Kidney (tissue), 14 donors: Measurements from ENCODE around the gene ENDOG. TPM values are rescaled to one million over a fixed set of nuclear protein-coding genes. Genes with fewer than 3 reads are reported as not detected.
A peak's percentile ranks its signal among the peaks of the same experiment; 100 is the strongest.

Experiments
- DNase-seq, 5 donors: peaks; one replicate each; pipeline ENCODE4 v3.0.0-alpha.2; 2013 to 2020
- FAIRE-seq: peaks from 2 replicates; lab custom pipeline; 2012; peaks lifted over from hg19 to GRCh38; lab: Jason Lieb, UNC
- H3K27ac ChIP-seq, 2 donors: one replicate each; pipeline ENCODE4 v1.7.0; 2013; ENCODE audit warnings: low read depth in 2 of 2, low read length in 2 of 2, inconsistent platforms in 1 of 2
- H3K27me3 ChIP-seq: one replicate; pipeline ENCODE4 v1.7.1; 2013; ENCODE audit warnings: low read length, inconsistent platforms; ENCODE audit not compliant: control insufficient read depth, insufficient read depth
- H3K36me3 ChIP-seq, 3 donors: one replicate each; pipeline versions ENCODE4 v1.7.0 to v1.7.1; 2013; ENCODE audit warnings: low read length in 3 of 3, control low read depth in 1 of 3, inconsistent platforms in 1 of 3; ENCODE audit not compliant: insufficient read depth in 3 of 3, control insufficient read depth in 2 of 3
- H3K4me1 ChIP-seq, 3 donors: one replicate each; pipeline versions ENCODE4 v1.7.0 to v1.7.1; 2013; ENCODE audit warnings: low read length in 3 of 3, inconsistent platforms in 1 of 3, low read depth in 1 of 3; ENCODE audit not compliant: control insufficient read depth in 2 of 3, insufficient read depth in 2 of 3
- H3K4me3 ChIP-seq, 3 donors: one replicate each; pipeline versions ENCODE4 v1.7.0 to v1.8.1; 2013; ENCODE audit warnings: low read length in 3 of 3, control low read depth in 1 of 3, inconsistent platforms in 1 of 3
- H3K9ac ChIP-seq, 3 donors: one replicate each; pipeline versions ENCODE4 v1.7.0 to v1.7.1; 2013; ENCODE audit warnings: low read length in 3 of 3, control low read depth in 1 of 3, inconsistent platforms in 1 of 3
- H3K9me3 ChIP-seq, 3 donors: one replicate each; pipeline versions ENCODE4 v1.7.0 to v1.7.1; 2013; ENCODE audit warnings: low read length in 3 of 3, control low read depth in 1 of 3, inconsistent platforms in 1 of 3; ENCODE audit not compliant: control insufficient read depth in 2 of 3, insufficient read depth in 1 of 3
- intact Hi-C: fragments of 100-400 bp; cut with DNase I; formaldehyde crosslinking; loops from one replicate; pipeline ENCODE4 v1.11.1; 2022
- polyA plus RNA-seq: library from polyadenylated mRNA; stranded (reverse); fragments of 350-450 nt; fragmentation: Illumina TruSeq; extraction: RNeasy Lipid Tissue Mini Kit (QIAGEN cat#74804); gene quantifications from one replicate; pipeline ENCODE4 v1.2.3, GENCODE V29; 2014; ENCODE audit warnings: low read depth, low replicate concordance; ENCODE audit not compliant: insufficient read depth
- total RNA-seq: library from RNA; stranded (reverse); fragmentation: NEBNext Ultra II Directional; extraction: Animal tissue kit (Norgen Biotek cat#: 25700); gene quantifications from one replicate; pipeline ENCODE4 v1.2.1, GENCODE V29; 2021
- TF ChIP-seq, protein P1 (sequence below): IDR thresholded peaks from 3 replicates; pipeline ENCODE4 v1.5.1; 2012; ENCODE audit warnings: mild to moderate bottlenecking, moderate library complexity, borderline replicate concordance; ENCODE audit not compliant: insufficient read depth; ENCODE audit errors: extremely low read depth
- donor health status: control.
- donor health status: control.
- donor health status: control.
- donor health status: control.
- donor health status: control.
- donor health status: DM: yes; HTN: yes; CAD: no.
- donor health status: Normal renal cell carcinoma (clear cell type).

Gene ENDOG
- total and polyA plus RNA-seq, 2 donors from 2014 or later: 20.6 to 59.9 TPM

DNA sequence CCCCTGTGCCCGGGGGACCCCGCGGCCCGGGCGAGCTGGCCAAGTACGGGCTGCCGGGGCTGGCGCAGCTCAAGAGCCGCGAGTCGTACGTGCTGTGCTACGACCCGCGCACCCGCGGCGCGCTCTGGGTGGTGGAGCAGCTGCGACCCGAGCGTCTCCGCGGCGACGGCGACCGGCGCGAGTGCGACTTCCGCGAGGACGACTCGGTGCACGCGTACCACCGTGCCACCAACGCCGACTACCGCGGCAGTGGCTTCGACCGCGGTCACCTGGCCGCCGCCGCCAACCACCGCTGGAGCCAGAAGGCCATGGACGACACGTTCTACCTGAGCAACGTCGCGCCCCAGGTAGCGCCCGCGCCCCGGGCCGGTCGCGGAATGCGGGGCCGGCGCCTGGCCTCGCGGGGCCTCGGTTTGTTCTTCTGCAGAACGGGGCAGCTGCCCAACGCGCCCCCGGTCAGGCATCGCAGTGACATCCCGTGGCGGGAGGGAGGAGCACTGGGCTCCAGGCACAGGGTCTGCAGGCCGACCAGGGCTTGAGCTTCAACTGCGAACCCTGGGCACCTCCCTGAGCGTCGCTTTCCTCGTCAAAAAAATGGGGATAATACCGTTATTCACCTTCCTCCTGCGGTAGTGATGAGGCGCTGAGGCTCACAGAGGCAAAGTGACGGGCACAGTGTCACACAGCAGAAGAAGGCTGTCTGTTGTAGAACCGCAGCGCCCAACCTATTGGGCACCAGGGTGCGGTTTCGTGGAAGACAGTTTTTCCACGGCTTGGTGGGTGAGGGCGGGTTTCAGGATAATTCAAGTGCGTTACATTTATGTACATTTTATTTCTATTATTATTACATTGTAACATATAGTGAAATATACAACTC, 777 bp downstream of the ENDOG start:
- peak overlapping the region; percentile 36 to 69 (median 39) for H3K4me3 ChIP-seq
- DNase-seq: peak; percentile 35 to 84 (median 53)
- H3K27me3 ChIP-seq: no peaks in the 10 kb centered on the region
- H3K9ac ChIP-seq: peak overlapping the region in 1 of 3 donors; percentile 51
- peaks cover 0 to 12% (median 4%) of the 10 kb centered on the region in 3 donors for H3K4me1 ChIP-seq
- TF ChIP-seq, protein P1, sequence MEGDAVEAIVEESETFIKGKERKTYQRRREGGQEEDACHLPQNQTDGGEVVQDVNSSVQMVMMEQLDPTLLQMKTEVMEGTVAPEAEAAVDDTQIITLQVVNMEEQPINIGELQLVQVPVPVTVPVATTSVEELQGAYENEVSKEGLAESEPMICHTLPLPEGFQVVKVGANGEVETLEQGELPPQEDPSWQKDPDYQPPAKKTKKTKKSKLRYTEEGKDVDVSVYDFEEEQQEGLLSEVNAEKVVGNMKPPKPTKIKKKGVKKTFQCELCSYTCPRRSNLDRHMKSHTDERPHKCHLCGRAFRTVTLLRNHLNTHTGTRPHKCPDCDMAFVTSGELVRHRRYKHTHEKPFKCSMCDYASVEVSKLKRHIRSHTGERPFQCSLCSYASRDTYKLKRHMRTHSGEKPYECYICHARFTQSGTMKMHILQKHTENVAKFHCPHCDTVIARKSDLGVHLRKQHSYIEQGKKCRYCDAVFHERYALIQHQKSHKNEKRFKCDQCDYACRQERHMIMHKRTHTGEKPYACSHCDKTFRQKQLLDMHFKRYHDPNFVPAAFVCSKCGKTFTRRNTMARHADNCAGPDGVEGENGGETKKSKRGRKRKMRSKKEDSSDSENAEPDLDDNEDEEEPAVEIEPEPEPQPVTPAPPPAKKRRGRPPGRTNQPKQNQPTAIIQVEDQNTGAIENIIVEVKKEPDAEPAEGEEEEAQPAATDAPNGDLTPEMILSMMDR: no peak
- peak overlapping the region in 1 of 2 donors; percentile 32 for H3K27ac ChIP-seq
- peaks cover 0 to 11% (median 0%) of the 10 kb centered on the region in 3 donors for H3K36me3 ChIP-seq
- FAIRE-seq: no peak
- no peaks in the 10 kb centered on the region for H3K9me3 ChIP-seq
- intact Hi-C loops: no loop called here

DNA sequence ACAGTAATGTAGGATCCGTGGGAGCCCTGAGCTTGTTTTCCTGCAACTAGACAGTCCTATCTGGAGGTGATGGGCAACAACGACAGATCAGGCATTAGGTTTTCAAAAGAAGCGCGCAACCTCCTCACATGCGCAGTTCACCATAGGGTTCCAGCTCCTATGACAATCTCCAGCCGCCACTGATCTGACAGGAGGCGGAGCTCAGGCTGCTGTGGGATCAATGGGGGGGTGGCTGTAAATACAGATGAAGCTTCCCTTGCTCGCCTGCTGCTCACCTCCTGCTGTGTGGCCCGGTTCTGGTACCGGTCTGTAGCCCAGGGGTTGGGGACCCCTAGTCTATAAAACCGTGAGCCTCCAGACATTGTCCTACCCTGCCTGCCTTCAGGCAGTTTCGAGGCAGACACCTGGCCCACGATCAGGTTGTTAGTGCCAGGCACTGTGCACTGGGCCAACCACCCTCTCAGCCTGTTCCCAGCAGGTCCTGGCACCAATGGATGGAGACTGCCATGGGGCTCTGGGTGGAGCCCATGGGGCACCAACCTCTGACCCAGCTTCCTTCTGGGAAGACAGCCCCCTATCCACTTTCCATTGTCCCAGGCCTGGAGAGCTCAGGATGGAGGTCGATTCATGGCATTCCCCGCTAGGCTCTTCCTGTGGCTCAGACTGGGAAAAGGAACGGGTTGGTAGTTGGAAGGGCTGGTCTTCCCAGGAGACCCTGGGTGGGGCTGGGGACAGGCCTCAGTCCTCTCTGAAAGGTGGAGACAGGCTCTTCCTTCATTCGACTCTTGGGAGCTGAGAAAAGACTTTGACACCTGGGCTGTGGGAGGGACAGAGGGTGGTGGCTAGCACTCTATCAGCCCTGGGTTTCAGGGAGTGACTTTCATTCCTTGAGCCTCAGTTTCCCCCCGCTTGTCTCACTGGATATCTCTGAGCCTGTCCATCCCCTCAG, 1.7 kb downstream of the ENDOG start:
- FAIRE-seq (no peak), DNase-seq (peak in 3 of 5 donors; percentile 40 to 76 (median 66))
- Histone ChIP-seq H3K9me3 (no peaks in the 10 kb centered on the region), H3K4me1 (peaks cover 0 to 12% (median 4%) of the 10 kb centered on the region in 3 donors), H3K36me3 (peaks cover 0 to 15% (median 2%) of the 10 kb centered on the region in 3 donors), H3K4me3 (peak overlapping the region in 2 of 3 donors; percentile 39 to 69), H3K27ac (no peak overlapping the region), H3K9ac (no peak overlapping the region), H3K27me3 (no peaks in the 10 kb centered on the region)
- intact Hi-C loops: no loop called here
- TF ChIP-seq, protein P1: no peak

DNA sequence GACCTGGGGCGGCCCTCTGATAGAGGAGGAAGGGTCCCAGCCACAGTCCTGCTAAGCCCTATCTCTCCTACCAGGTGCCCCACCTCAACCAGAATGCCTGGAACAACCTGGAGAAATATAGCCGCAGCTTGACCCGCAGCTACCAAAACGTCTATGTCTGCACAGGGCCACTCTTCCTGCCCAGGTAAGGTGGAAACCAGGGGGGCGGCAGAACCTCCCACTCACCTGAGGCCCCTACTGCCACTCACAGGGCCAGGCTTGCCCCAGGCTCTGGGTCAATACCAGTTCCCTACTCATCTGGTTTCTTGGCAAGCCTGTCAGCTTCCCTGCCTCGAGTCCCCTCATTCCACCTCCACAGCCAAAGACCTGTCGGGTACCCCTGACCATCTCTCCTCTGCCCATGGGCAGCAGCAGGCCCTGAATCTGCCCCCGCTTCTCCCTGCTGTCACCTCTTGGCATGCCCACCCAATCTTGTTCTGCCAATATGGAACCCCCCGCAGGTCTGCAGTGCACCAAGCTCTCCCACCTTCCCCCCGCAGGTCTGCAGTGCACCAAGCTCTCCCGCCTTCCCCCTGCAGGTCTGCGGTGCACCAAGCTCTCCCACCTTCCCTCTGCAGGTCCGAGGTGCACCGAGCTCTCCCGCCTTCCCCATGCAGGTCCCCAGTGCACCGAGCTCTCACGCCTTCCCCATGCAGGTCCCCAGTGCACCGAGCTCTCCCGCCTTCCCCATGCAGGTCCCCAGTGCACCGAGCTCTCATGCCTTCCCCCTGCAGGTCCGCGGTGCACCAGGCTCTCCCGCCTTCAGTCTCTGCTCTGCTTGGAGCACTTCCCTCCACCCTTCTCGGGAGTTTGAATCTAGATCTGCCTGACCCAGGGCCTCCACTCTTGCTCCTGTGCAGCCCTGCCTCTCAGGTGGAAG, 2.6 kb downstream of the ENDOG start:
- TF ChIP-seq, protein P1: no peak
- Histone ChIP-seq H3K27ac (no peak overlapping the region), H3K4me3 (no peak overlapping the region), H3K9me3 (no peaks in the 10 kb centered on the region), H3K36me3 (peaks cover 0 to 24% (median 7%) of the 10 kb centered on the region in 3 donors), H3K9ac (no peak overlapping the region), H3K4me1 (peaks cover 0 to 12% (median 4%) of the 10 kb centered on the region in 3 donors), H3K27me3 (no peaks in the 10 kb centered on the region)
- intact Hi-C loops: no loop called here
- FAIRE-seq (no peak), DNase-seq (peak in 1 of 5 donors; percentile 66)
